Naive thymus-derived CD4-positive, alpha-beta T cell (primary cell): ENCODE measurements around the gene TAF3. TPM values are rescaled to one million over a fixed set of nuclear protein-coding genes. Genes with fewer than 3 reads are reported as not detected.

Experiments used
- ATAC-seq: fragments of 150-1000 bp; cut with Tn5 transposase; 2 replicates; pipeline ENCODE4 v1.10.0; 2021; ENCODE audit warnings: mild to moderate bottlenecking, moderate library complexity
- CTCF ChIA-PET: fragments of 350-600 bp; sonication (Branson Sonifier 250); formaldehyde crosslinking; loops from one replicate; lab custom pipeline; 2021; ENCODE audit warnings: antibody characterized with exemption; lab: Charles Lee
- POLR2A ChIA-PET: fragments of 350-600 bp; sonication (Branson Sonifier 250); formaldehyde crosslinking; loops from one replicate; lab custom pipeline; 2021; ENCODE audit warnings: antibody characterized with exemption, inconsistent platforms; lab: Charles Lee
- DNase-seq, 9 donors: peaks; one replicate each; pipeline versions ENCODE4 v3.0.0 to v3.0.0-alpha.2; 2020 to 2022; ENCODE audit warnings: mixed read lengths in 1 of 9
- H3K27ac ChIP-seq: one replicate; pipeline ENCODE4 v1.7.0; 2013; ENCODE audit warnings: mild to moderate bottlenecking, low read depth, low read length, moderate library complexity
- H3K27me3 ChIP-seq, 2 donors: one replicate each; pipeline ENCODE4 v1.7.0; 2013; ENCODE audit warnings: low read length in 2 of 2, mild to moderate bottlenecking in 2 of 2, moderate library complexity in 2 of 2; ENCODE audit not compliant: control insufficient read depth in 2 of 2, insufficient read depth in 2 of 2
- H3K36me3 ChIP-seq, 3 experiments: 1 replicate in 2 of 3; 2 replicates in 1 of 3; pipeline ENCODE4 v1.7.0; 2013; ENCODE audit warnings: low read length in 3 of 3, mild to moderate bottlenecking in 3 of 3, moderate library complexity in 1 of 3; ENCODE audit not compliant: insufficient read depth in 3 of 3, control insufficient read depth in 2 of 3
- H3K4me1 ChIP-seq, 2 donors: one replicate each; pipeline ENCODE4 v1.7.0; 2013; ENCODE audit warnings: low read length in 2 of 2, mild to moderate bottlenecking in 2 of 2, moderate library complexity in 1 of 2; ENCODE audit not compliant: control insufficient read depth in 2 of 2, insufficient read depth in 2 of 2
- H3K4me3 ChIP-seq: 2 replicates; pipeline ENCODE4 v1.7.0; 2013; ENCODE audit warnings: mild to moderate bottlenecking, low read length
- H3K9me3 ChIP-seq, 3 experiments: 1 replicate in 2 of 3; 2 replicates in 1 of 3; pipeline ENCODE4 v1.7.0; 2013; ENCODE audit warnings: low read length in 3 of 3; ENCODE audit not compliant: control insufficient read depth in 2 of 3
- H3K27ac Mint-ChIP-seq, 9 donors: one replicate each; pipeline ENCODE4 v1.8.0; 2020 to 2022; ENCODE audit warnings: mixed read lengths in 9 of 9, mild to moderate bottlenecking in 8 of 9, moderate library complexity in 5 of 9, inconsistent platforms in 2 of 9
- H3K27me3 Mint-ChIP-seq, 5 donors: one replicate each; pipeline ENCODE4 v1.8.0; 2021 to 2022; ENCODE audit warnings: mixed read lengths in 5 of 5, mild to moderate bottlenecking in 1 of 5
- H3K36me3 Mint-ChIP-seq, 5 donors: one replicate each; pipeline ENCODE4 v1.8.0; 2020 to 2022; ENCODE audit warnings: mixed read lengths in 5 of 5, mild to moderate bottlenecking in 3 of 5, inconsistent platforms in 1 of 5
- H3K4me1 Mint-ChIP-seq, 7 donors: one replicate each; pipeline ENCODE4 v1.8.0; 2020 to 2022; ENCODE audit warnings: mixed read lengths in 7 of 7, mild to moderate bottlenecking in 3 of 7, inconsistent platforms in 1 of 7
- H3K4me3 Mint-ChIP-seq, 10 donors: one replicate each; pipeline ENCODE4 v1.8.0; 2020 to 2022; ENCODE audit warnings: mild to moderate bottlenecking in 10 of 10, mixed read lengths in 10 of 10, moderate library complexity in 6 of 10, inconsistent platforms in 2 of 10
- H3K9me3 Mint-ChIP-seq, 11 donors: one replicate each; pipeline ENCODE4 v1.8.0; 2020 to 2022; ENCODE audit warnings: mixed read lengths in 11 of 11, mild to moderate bottlenecking in 4 of 11, inconsistent platforms in 1 of 11, moderate library complexity in 1 of 11
- intact Hi-C, 2 donors: fragments of 100-400 bp; cut with micrococcal nuclease; formaldehyde crosslinking; loops; one replicate each; pipeline ENCODE4 v1.15.1; 2023
- polyA plus RNA-seq, 2 donors: library from polyadenylated mRNA; unstranded; fragments of 300-500 nt; fragmentation: Illumina TruSeq; gene quantifications; one replicate each; pipeline ENCODE4 v1.2.3, GENCODE V29; 2021
- total RNA-seq, 6 experiments: library from RNA in 5 of 6; stranded (reverse) in 5 of 6; gene quantifications; 1 replicate in 5 of 6; 2 replicates in 1 of 6; pipeline ENCODE4 v1.2.3 and lab custom pipeline; 2021 to 2026

The TAF3 gene
- total and polyA plus RNA-seq, 7 experiments from 2014 or later, result 12.2 to 23.9 (median 18.8) TPM

DNA sequence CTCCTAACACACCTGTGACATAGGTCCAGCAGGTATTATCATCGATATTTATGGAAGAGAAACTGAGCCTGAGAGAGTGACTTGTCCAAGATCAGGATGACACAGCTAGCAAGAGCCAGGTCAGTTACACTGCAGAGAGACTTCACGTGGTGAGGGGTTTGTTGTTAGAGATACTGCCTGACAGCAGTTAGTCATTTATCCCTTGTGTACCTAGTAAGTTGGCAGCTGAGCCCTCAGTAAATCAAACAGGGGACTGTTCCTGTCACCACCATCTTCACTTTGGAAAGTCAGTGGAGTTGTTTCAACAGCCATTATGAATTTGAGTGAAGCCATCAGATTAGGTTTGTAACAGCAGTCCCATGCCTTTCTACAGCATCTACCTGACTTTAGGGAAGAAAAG is 148.7 kb downstream of the TAF3 start:
- CTCF ChIA-PET, result no interaction called here
- H3K36me3 ChIP-seq, result peaks cover 6 to 18% (median 17%) of the 10 kb centered on the region in 3 experiments
- peaks cover 13 to 28% (median 18%) of the 10 kb centered on the region in 5 donors for H3K36me3 Mint-ChIP-seq
- POLR2A ChIA-PET, result no interaction called here
- H3K4me1 Mint-ChIP-seq, result peaks cover 0 to 24% (median 16%) of the 10 kb centered on the region in 7 donors
- no peak overlapping the region for H3K4me3 ChIP-seq
- no peaks in the 10 kb centered on the region for H3K9me3 ChIP-seq
- no peaks in the 10 kb centered on the region for H3K27me3 ChIP-seq
- H3K27ac ChIP-seq, result no peak overlapping the region
- H3K9me3 Mint-ChIP-seq, result no peaks in the 10 kb centered on the region
- no peak overlapping the region for H3K4me3 Mint-ChIP-seq
- no peak overlapping the region for H3K27ac Mint-ChIP-seq
- no peaks in the 10 kb centered on the region for H3K27me3 Mint-ChIP-seq
- ATAC-seq (no peak), DNase-seq (no peak)
- H3K4me1 ChIP-seq, result no peaks in the 10 kb centered on the region
- intact Hi-C loops, result no loop called here

DNA sequence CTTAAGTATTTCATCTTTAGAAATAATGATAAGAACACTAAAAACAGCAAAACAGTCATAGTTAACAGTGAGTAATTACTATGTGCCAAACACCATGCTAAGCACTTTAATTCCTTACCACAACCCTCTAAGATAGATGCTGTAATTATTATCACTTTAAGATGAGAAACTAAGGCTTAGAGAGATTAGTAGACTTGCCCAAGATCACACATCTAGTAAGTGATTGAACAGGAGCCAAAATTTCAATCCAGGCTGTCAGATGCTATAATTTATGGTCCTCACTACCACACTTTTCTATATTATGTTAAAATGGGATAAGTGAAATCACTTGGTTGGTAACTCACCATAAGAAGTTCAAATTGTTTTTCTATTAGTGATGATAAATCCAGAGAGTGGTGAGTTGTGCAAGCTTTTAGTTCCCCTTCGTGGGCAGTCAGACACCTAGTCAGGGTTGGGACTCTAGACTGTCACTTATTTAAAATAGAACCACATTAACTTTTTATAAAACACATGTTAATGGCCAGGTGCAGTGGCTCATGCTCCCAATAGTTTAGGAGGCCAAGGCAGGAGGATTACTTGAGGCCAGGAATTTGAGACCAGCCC is 150.3 kb downstream of the TAF3 start:
- ATAC-seq (no peak), DNase-seq (no peak)
- CTCF ChIA-PET, result no interaction called here
- no peaks in the 10 kb centered on the region for H3K9me3 Mint-ChIP-seq
- peaks cover 0 to 24% (median 16%) of the 10 kb centered on the region in 7 donors for H3K4me1 Mint-ChIP-seq
- Histone ChIP-seq H3K36me3 (peaks cover 6 to 18% (median 17%) of the 10 kb centered on the region in 3 experiments), H3K9me3 (no peaks in the 10 kb centered on the region), H3K4me3 (no peak overlapping the region), H3K4me1 (no peaks in the 10 kb centered on the region), H3K27me3 (no peaks in the 10 kb centered on the region), H3K27ac (no peak overlapping the region)
- no peak overlapping the region for H3K27ac Mint-ChIP-seq
- POLR2A ChIA-PET, result no interaction called here
- intact Hi-C loops, result no loop called here
- peaks cover 15 to 31% (median 18%) of the 10 kb centered on the region in 5 donors for H3K36me3 Mint-ChIP-seq
- no peak overlapping the region for H3K4me3 Mint-ChIP-seq
- H3K27me3 Mint-ChIP-seq, result no peaks in the 10 kb centered on the region

DNA sequence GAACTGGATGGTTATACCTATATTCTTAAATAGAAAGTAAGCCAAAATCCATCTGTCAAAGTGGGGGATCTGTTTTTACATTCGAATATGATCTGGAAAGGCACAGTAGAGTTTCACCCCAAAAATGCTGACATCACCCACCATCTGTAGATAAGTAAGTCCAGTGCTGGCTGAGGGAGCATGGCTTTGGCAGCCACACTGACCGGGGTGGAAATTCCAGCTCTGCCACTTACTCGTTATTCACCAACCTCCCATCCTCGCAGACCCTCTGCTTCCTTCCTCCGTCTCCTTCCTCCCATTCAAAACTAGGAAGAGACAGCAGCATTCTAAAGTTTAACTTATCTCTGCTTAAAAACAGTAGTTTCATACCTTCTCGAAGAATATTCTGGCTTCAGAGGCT is 151.3 kb downstream of the TAF3 start:
- POLR2A ChIA-PET, result no interaction called here
- no peak overlapping the region for H3K27ac Mint-ChIP-seq
- H3K4me1 Mint-ChIP-seq, result peaks cover 0 to 29% (median 16%) of the 10 kb centered on the region in 7 donors
- intact Hi-C loops, result no loop called here
- CTCF ChIA-PET, result no interaction called here
- no peaks in the 10 kb centered on the region for H3K27me3 Mint-ChIP-seq
- Histone ChIP-seq H3K27ac (no peak overlapping the region), H3K27me3 (no peaks in the 10 kb centered on the region), H3K9me3 (no peaks in the 10 kb centered on the region), H3K4me1 (no peaks in the 10 kb centered on the region), H3K4me3 (no peak overlapping the region), H3K36me3 (peaks cover 0 to 12% (median 10%) of the 10 kb centered on the region in 3 experiments)
- no peak for DNase-seq
- H3K9me3 Mint-ChIP-seq, result peaks cover 0 to 3% (median 0%) of the 10 kb centered on the region in 11 donors
- H3K36me3 Mint-ChIP-seq, result peaks cover 11 to 37% (median 21%) of the 10 kb centered on the region in 5 donors
- ATAC-seq, result no peak
- no peak overlapping the region for H3K4me3 Mint-ChIP-seq

DNA sequence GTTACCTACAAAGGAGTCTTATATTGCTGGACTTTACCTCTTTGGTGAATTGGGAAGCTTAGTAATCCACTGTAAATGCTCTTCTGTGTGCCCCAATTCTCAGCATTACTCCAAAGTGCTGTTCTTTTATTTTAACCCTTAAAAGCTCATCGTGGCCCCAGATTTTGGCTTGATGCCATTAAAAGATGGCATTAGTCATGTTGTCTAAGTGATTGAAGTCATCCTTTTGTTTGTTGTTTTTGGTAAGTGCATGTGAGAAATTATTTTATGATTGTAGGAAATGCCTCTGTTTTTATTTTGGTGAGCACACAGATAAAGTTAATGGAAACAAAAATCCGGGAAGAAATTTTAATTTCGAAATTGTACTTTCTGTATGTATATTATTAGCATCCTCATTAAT is 153.6 kb downstream of the TAF3 start:
- no peaks in the 10 kb centered on the region for H3K27me3 Mint-ChIP-seq
- no peaks in the 10 kb centered on the region for H3K4me1 ChIP-seq
- H3K36me3 ChIP-seq, result peaks cover 0 to 5% (median 4%) of the 10 kb centered on the region in 3 experiments
- H3K9me3 Mint-ChIP-seq, result peaks cover 0 to 3% (median 0%) of the 10 kb centered on the region in 11 donors
- POLR2A ChIA-PET, result interaction anchor here (0.6 to 0.8 kb wide), 2 partner anchors 13 to 90 kb away, joined by 3 to 4 read pairs; no protein-coding TSS in a partner anchor
- no peak overlapping the region for H3K27ac ChIP-seq
- peaks cover 5 to 45% (median 32%) of the 10 kb centered on the region in 5 donors for H3K36me3 Mint-ChIP-seq
- no peak overlapping the region for H3K27ac Mint-ChIP-seq
- CTCF ChIA-PET, result no interaction called here
- DNase-seq, result no peak
- H3K9me3 ChIP-seq, result no peaks in the 10 kb centered on the region
- ATAC-seq, result no peak
- peaks cover 2 to 22% (median 8%) of the 10 kb centered on the region in 7 donors for H3K4me1 Mint-ChIP-seq
- intact Hi-C loops, result no loop called here
- no peak overlapping the region for H3K4me3 ChIP-seq
- H3K27me3 ChIP-seq, result no peaks in the 10 kb centered on the region
- H3K4me3 Mint-ChIP-seq, result no peak overlapping the region

DNA sequence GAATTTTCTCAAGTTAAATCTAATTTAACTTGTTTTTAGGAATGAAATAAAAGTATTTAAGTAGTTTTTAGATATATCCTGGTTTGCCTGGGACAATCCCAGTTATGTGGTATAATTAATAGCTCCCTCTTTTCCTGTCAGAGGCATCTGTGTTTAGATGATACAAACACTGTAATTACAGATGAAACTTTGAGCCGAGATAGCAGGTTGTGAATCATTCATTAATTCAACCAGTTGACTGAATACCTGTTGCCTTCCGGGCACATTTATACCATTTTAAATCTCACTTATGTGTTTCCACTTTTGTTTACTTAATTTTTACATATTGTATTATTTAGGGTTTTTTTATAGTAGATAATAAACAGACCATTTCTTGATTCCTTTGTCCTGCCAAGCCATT is 154.1 kb downstream of the TAF3 start:
- Histone ChIP-seq H3K27me3 (no peaks in the 10 kb centered on the region), H3K4me3 (no peak overlapping the region), H3K9me3 (no peaks in the 10 kb centered on the region), H3K36me3 (peaks cover 3 to 5% (median 4%) of the 10 kb centered on the region in 3 experiments), H3K27ac (no peak overlapping the region), H3K4me1 (no peaks in the 10 kb centered on the region)
- POLR2A ChIA-PET, result interaction anchor here (0.8 kb wide), 1 partner anchor 89 kb away, joined by 3 read pairs; no protein-coding TSS in a partner anchor
- H3K27ac Mint-ChIP-seq, result no peak overlapping the region
- CTCF ChIA-PET, result no interaction called here
- H3K4me3 Mint-ChIP-seq, result no peak overlapping the region
- no peak for ATAC-seq
- DNase-seq, result no peak
- intact Hi-C loops, result no loop called here
- no peaks in the 10 kb centered on the region for H3K27me3 Mint-ChIP-seq
- H3K9me3 Mint-ChIP-seq, result peaks cover 0 to 3% (median 0%) of the 10 kb centered on the region in 11 donors
- peaks cover 2 to 22% (median 8%) of the 10 kb centered on the region in 7 donors for H3K4me1 Mint-ChIP-seq
- peaks cover 5 to 48% (median 36%) of the 10 kb centered on the region in 5 donors for H3K36me3 Mint-ChIP-seq

DNA sequence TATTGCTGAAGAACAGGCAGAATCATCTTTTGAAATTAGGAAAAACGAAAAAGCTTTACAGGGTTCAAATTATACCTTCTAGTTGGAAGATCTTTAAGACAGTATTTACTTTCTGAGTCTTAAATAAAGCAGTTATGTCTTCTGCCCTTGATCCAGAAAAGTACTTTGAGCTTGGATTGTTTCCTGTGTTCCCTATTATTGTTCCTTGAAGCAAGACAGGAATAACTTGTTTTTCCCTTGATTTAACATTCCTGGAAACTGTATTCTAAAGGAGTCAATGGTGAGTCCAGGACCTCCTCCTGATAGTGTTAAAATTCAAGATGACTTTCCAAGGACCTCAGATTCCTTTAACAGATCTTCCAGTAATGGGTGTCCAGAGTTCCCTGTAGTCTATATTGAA is 161.9 kb downstream of the TAF3 start:
- peaks cover 5 to 68% (median 41%) of the 10 kb centered on the region in 5 donors for H3K36me3 Mint-ChIP-seq
- Histone ChIP-seq H3K4me1 (no peaks in the 10 kb centered on the region), H3K27ac (no peak overlapping the region), H3K27me3 (no peaks in the 10 kb centered on the region), H3K4me3 (no peak overlapping the region), H3K9me3 (no peaks in the 10 kb centered on the region), H3K36me3 (peaks cover 0 to 20% (median 7%) of the 10 kb centered on the region in 3 experiments)
- no peaks in the 10 kb centered on the region for H3K27me3 Mint-ChIP-seq
- CTCF ChIA-PET, result no interaction called here
- POLR2A ChIA-PET, result no interaction called here
- H3K4me3 Mint-ChIP-seq, result no peak overlapping the region
- H3K9me3 Mint-ChIP-seq, result peaks cover 0 to 2% (median 0%) of the 10 kb centered on the region in 11 donors
- DNase-seq (no peak), ATAC-seq (no peak)
- peak overlapping the region in 1 of 9 donors; percentile 5 for H3K27ac Mint-ChIP-seq
- intact Hi-C loops, result no loop called here
- peaks cover 0 to 2% (median 0%) of the 10 kb centered on the region in 7 donors for H3K4me1 Mint-ChIP-seq

DNA sequence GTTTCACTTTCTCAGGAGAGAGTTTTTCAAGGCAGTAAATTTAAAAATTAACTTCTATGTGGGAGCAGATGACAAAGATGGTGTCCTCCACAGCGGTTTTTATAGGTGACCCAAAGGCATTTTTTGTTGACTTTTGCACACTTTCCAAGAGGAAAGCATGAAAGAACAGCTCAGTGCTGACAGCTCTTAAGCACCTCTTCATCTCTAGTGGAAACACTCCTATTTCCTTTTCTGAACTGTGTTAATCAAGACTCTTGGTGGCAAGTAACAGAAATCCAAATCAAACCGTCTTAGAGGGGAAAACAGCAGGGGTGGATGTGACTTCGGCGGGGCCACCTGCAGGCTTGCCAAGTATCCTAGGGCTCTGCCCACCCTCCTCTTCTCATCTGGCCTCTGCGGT is 164.4 kb downstream of the TAF3 start:
- no peak overlapping the region for H3K27ac Mint-ChIP-seq
- no peaks in the 10 kb centered on the region for H3K27me3 Mint-ChIP-seq
- peaks cover 10 to 70% (median 42%) of the 10 kb centered on the region in 5 donors for H3K36me3 Mint-ChIP-seq
- Histone ChIP-seq H3K27ac (no peak overlapping the region), H3K36me3 (peaks cover 0 to 21% (median under 1%) of the 10 kb centered on the region in 3 experiments), H3K4me3 (no peak overlapping the region), H3K9me3 (no peaks in the 10 kb centered on the region), H3K4me1 (no peaks in the 10 kb centered on the region), H3K27me3 (no peaks in the 10 kb centered on the region)
- ChIA-PET CTCF (no interaction called here), POLR2A (no interaction called here)
- intact Hi-C loops, result no loop called here
- peaks cover 0 to 3% (median 0%) of the 10 kb centered on the region in 7 donors for H3K4me1 Mint-ChIP-seq
- H3K9me3 Mint-ChIP-seq, result no peaks in the 10 kb centered on the region
- H3K4me3 Mint-ChIP-seq, result no peak overlapping the region
- ATAC-seq (no peak), DNase-seq (no peak)
